Cardiac muscle cell (in vitro differentiated cells and primary cell): ENCODE data around the gene MRPL44. TPM values are rescaled to one million over a fixed set of nuclear protein-coding genes. Genes with fewer than 3 reads are reported as not detected.
"Not testable (repeated sequence)": the region's sequence is repeated elsewhere in the genome, so short reads cannot be mapped to it uniquely, and the experiment has no call there.

Source experiments
- DNase-seq, 2 donors: peaks; one replicate each; pipeline versions ENCODE4 v3.0.0 to v3.0.0-alpha.2; 2010 to 2017; ENCODE audit warnings: low read depth in 1 of 2, low spot score in 1 of 2
- H3K27ac ChIP-seq: fragments of 200-600 bp; sonication (generic); 2 replicates; pipeline ENCODE4 v1.5.1; 2016
- H3K27me3 ChIP-seq: fragments of 200-600 bp; sonication (generic); 2 replicates; pipeline ENCODE4 v1.6.0; 2016; ENCODE audit warnings: control low read depth
- H3K36me3 ChIP-seq: fragments of 200-600 bp; sonication (generic); 2 replicates; pipeline ENCODE4 v1.5.1; 2016; ENCODE audit warnings: control low read depth
- H3K4me1 ChIP-seq: fragments of 200-600 bp; sonication (generic); 2 replicates; pipeline ENCODE4 v1.8.1; 2017; ENCODE audit warnings: low read depth, mild to moderate bottlenecking, mixed run types
- H3K4me3 ChIP-seq: fragments of 200-600 bp; sonication (generic); 2 replicates; pipeline ENCODE4 v1.5.1; 2016; ENCODE audit warnings: mild to moderate bottlenecking
- H3K9me3 ChIP-seq: fragments of 200-600 bp; sonication (generic); 2 replicates; pipeline ENCODE4 v1.5.1; 2017; ENCODE audit warnings: low read depth, mild to moderate bottlenecking, control low read depth
- polyA plus RNA-seq: library from polyadenylated mRNA; unstranded; fragments of >200 nt; fragmentation: Nextera tagmentation; extraction: Ambion mirVana; gene quantifications from 2 replicates; pipeline ENCODE4 v1.2.1, GENCODE V29; 2016
- total RNA-seq: library from RNA; depleted of rRNA; stranded (reverse); fragments of >200 nt; gene quantifications from 2 replicates; pipeline ENCODE4 v1.2.3, GENCODE V29; 2016
- TF ChIP-seq, protein P1 (sequence below): IDR thresholded peaks from 2 replicates; pipeline ENCODE4 v1.5.1; 2012; ENCODE audit warnings: low read depth, mild to moderate bottlenecking, low read length

The MRPL44 gene
- total and polyA plus RNA-seq, 2 experiments from 2014 or later, result 31.5 to 35.3 TPM

- peak in 1 of 2 donors; percentile 62 for DNase-seq
- Histone ChIP-seq H3K36me3 (no peaks in the 10 kb centered on the region), H3K4me1 (no peaks in the 10 kb centered on the region), H3K9me3 (no peaks in the 10 kb centered on the region), H3K4me3 (no peak overlapping the region), H3K27me3 (no peaks in the 10 kb centered on the region), H3K27ac (no peak overlapping the region)
- TF ChIP-seq, protein P1, sequence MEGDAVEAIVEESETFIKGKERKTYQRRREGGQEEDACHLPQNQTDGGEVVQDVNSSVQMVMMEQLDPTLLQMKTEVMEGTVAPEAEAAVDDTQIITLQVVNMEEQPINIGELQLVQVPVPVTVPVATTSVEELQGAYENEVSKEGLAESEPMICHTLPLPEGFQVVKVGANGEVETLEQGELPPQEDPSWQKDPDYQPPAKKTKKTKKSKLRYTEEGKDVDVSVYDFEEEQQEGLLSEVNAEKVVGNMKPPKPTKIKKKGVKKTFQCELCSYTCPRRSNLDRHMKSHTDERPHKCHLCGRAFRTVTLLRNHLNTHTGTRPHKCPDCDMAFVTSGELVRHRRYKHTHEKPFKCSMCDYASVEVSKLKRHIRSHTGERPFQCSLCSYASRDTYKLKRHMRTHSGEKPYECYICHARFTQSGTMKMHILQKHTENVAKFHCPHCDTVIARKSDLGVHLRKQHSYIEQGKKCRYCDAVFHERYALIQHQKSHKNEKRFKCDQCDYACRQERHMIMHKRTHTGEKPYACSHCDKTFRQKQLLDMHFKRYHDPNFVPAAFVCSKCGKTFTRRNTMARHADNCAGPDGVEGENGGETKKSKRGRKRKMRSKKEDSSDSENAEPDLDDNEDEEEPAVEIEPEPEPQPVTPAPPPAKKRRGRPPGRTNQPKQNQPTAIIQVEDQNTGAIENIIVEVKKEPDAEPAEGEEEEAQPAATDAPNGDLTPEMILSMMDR, result no peak
Measured at GRCh38 chr2:223995569-223995968, 38.3 kb downstream of the MRPL44 start.

GRCh38 chr2:223996391-223996790 is 39.1 kb downstream of the MRPL44 start:
- H3K27ac ChIP-seq, result no peak overlapping the region
- no peaks in the 10 kb centered on the region for H3K9me3 ChIP-seq
- no peak for DNase-seq
- no peak overlapping the region for H3K4me3 ChIP-seq
- no peaks in the 10 kb centered on the region for H3K4me1 ChIP-seq
- H3K27me3 ChIP-seq, result no peaks in the 10 kb centered on the region
- TF ChIP-seq, protein P1, result no peak
- no peaks in the 10 kb centered on the region for H3K36me3 ChIP-seq

- DNase-seq, result no peak
- Histone ChIP-seq H3K9me3 (no peaks in the 10 kb centered on the region), H3K36me3 (no peaks in the 10 kb centered on the region), H3K27me3 (no peaks in the 10 kb centered on the region), H3K4me1 (no peaks in the 10 kb centered on the region), H3K4me3 (no peak overlapping the region), H3K27ac (no peak overlapping the region)
- TF ChIP-seq, protein P1, result no peak
Measured at GRCh38 chr2:223997938-223998337, 40.7 kb downstream of the MRPL44 start.

DNA sequence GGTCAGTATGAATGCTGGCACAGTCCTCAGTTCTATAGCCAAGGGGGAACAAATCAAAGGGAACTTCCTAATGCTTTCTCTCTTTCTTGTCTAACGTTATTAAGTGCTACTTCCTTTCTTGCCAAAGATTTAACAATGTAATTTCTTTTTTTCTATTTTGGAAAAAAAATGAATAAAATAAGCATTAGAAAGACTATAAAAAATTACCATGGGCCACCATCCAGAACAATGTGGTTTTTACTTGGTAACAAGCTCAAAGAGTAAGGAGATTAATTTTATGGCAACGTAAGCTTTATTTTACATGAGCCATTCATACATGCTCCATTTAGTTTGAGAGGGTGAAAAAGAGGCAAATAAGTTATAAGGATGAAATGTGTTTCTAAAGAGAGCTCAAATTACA is 41.7 kb downstream of the MRPL44 start:
- no peak overlapping the region for H3K4me3 ChIP-seq
- no peaks in the 10 kb centered on the region for H3K27me3 ChIP-seq
- H3K27ac ChIP-seq, result no peak overlapping the region
- no peaks in the 10 kb centered on the region for H3K9me3 ChIP-seq
- H3K36me3 ChIP-seq, result no peaks in the 10 kb centered on the region
- DNase-seq, result no peak
- TF ChIP-seq, protein P1, result no peak
- no peaks in the 10 kb centered on the region for H3K4me1 ChIP-seq

DNA sequence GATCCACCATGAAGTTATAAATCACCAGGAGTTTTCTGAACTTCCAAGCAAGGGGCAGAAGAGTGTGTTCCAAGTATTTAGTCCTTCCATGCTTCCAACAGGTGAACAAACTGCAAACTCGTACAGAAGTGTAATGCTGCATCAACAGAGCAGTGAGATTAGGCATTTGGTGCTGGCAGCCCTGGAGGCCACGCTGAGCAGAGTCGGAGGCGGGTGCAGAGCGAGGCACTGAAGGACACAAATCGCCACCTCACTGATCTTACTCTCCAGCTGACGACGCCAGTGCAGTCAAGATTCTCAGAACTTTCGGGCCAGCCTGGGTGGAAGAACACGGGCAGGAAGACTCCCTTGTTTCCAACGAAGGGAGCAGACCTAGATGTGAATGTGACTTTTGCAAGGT is 42.6 kb downstream of the MRPL44 start:
- Histone ChIP-seq H3K9me3 (no peaks in the 10 kb centered on the region), H3K36me3 (no peaks in the 10 kb centered on the region), H3K4me3 (no peak overlapping the region), H3K27ac (no peak overlapping the region), H3K27me3 (no peaks in the 10 kb centered on the region), H3K4me1 (no peaks in the 10 kb centered on the region)
- TF ChIP-seq, protein P1, result no peak
- DNase-seq, result no peak

- H3K27ac ChIP-seq, H3K36me3 ChIP-seq, H3K4me3 ChIP-seq, H3K27me3 ChIP-seq, H3K4me1 ChIP-seq, DNase-seq, H3K9me3 ChIP-seq: not testable (repeated sequence)
Measured at GRCh38 chr2:224000662-224001061, 43.4 kb downstream of the MRPL44 start.
